Choroid plexus epithelial cell (primary cell): ENCODE results near the gene MYBL2.

Source experiments
- DNase-seq: peaks from one replicate; pipeline ENCODE4 v3.0.0-alpha.2; 2010; ENCODE audit warnings: low read depth
- H3K4me3 ChIP-seq: 2 replicates; pipeline ENCODE4 v1.5.1; 2011; ENCODE audit warnings: low read depth, mild to moderate bottlenecking, control low read depth, low read length, moderate library complexity
- TF ChIP-seq, protein P1 (sequence below): conservative IDR thresholded peaks from 2 replicates; pipeline ENCODE4 v1.5.1; 2011; ENCODE audit warnings: low read depth, mild to moderate bottlenecking, control low read depth, inconsistent platforms, low read length, moderate library complexity

MYBL2 gene

DNA sequence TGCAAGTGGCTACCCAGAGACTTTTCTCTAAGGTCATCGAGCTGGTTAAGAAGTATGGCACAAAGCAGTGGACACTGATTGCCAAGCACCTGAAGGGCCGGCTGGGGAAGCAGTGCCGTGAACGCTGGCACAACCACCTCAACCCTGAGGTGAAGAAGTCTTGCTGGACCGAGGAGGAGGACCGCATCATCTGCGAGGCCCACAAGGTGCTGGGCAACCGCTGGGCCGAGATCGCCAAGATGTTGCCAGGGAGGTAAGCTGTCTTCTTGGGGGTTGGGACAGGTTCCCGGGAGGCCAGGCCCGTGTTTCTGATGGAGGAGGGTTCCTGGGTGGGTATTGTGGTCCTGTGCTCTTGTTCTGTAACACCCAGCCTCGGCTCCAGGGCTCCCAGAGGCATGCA, 19.9 kb downstream of the MYBL2 start:
- no peak for DNase-seq
- no peak overlapping the region for H3K4me3 ChIP-seq
- TF ChIP-seq, protein P1, sequence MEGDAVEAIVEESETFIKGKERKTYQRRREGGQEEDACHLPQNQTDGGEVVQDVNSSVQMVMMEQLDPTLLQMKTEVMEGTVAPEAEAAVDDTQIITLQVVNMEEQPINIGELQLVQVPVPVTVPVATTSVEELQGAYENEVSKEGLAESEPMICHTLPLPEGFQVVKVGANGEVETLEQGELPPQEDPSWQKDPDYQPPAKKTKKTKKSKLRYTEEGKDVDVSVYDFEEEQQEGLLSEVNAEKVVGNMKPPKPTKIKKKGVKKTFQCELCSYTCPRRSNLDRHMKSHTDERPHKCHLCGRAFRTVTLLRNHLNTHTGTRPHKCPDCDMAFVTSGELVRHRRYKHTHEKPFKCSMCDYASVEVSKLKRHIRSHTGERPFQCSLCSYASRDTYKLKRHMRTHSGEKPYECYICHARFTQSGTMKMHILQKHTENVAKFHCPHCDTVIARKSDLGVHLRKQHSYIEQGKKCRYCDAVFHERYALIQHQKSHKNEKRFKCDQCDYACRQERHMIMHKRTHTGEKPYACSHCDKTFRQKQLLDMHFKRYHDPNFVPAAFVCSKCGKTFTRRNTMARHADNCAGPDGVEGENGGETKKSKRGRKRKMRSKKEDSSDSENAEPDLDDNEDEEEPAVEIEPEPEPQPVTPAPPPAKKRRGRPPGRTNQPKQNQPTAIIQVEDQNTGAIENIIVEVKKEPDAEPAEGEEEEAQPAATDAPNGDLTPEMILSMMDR = no peak

DNA sequence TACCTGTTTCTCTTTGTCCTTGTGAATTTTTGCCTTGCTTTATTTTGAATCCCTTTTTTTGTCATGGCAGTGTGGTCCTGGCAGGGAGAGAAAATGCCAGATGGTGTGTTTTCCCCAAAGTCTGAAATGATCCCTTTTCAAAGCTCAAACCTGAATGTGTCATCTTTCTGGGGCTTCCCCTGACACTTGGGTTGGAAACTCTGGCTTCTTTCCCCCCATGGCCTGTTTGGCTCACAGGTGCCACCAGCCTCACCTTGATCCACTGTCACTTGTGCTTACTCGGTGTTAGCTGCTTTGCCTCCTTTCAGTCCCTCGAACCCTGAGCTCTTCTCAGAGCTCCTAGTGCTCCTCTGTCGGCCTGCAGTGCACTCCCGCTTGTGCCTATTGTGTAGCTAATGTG, 22.3 kb downstream of the MYBL2 start:
- no peak for DNase-seq
- no peak overlapping the region for H3K4me3 ChIP-seq
- TF ChIP-seq, protein P1 = no peak

DNA sequence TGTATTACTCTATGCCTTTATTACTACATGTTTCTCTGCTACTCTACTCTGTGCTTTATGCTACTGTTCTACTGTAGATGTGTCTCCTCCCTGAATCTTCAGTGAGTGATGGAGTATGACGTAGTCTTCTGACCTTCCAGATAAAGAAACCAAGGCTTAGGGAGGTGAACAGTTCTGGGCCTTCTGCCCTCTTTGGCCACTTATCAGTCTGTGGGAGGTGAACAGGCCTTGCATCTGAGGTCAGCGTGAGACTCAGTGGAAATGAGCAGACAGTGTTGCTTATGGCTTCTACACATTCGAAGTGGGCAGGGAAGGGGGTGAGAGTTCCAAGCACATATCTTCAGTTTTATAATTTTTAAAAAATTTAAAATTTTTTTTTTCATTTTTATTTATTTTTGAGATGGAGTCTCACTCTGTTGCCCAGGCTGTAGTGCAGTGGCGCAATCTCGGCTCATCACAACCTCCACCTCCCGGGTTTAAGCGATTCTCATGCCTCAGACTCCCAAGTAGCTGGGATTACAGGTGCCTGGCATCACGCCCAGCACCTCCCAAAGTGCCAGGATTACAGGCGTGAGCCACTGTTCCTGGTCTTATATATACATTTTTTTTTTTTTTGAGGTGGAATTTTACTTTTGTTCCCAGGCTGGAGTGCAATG, 24.2 kb downstream of the MYBL2 start:
- TF ChIP-seq, protein P1 = no peak
- DNase-seq = no peak
- H3K4me3 ChIP-seq = no peak overlapping the region

- DNase-seq = peak; percentile 57
- no peak overlapping the region for H3K4me3 ChIP-seq
- TF ChIP-seq, protein P1 = peak; percentile 83
These were observed 25.1 kb downstream of the MYBL2 start for GRCh38 chr20:43691928-43692524.

GRCh38 chr20:43694763-43695162, 27.8 kb downstream of the MYBL2 start:
- DNase-seq = no peak
- H3K4me3 ChIP-seq = no peak overlapping the region
- TF ChIP-seq, protein P1 = no peak

- TF ChIP-seq, protein P1 = no peak
- no peak overlapping the region for H3K4me3 ChIP-seq
- no peak for DNase-seq
These were observed 28.7 kb downstream of the MYBL2 start for GRCh38 chr20:43695571-43695970.
